ENCODE results near the gene FBXL19.

Gene FBXL19

DNA sequence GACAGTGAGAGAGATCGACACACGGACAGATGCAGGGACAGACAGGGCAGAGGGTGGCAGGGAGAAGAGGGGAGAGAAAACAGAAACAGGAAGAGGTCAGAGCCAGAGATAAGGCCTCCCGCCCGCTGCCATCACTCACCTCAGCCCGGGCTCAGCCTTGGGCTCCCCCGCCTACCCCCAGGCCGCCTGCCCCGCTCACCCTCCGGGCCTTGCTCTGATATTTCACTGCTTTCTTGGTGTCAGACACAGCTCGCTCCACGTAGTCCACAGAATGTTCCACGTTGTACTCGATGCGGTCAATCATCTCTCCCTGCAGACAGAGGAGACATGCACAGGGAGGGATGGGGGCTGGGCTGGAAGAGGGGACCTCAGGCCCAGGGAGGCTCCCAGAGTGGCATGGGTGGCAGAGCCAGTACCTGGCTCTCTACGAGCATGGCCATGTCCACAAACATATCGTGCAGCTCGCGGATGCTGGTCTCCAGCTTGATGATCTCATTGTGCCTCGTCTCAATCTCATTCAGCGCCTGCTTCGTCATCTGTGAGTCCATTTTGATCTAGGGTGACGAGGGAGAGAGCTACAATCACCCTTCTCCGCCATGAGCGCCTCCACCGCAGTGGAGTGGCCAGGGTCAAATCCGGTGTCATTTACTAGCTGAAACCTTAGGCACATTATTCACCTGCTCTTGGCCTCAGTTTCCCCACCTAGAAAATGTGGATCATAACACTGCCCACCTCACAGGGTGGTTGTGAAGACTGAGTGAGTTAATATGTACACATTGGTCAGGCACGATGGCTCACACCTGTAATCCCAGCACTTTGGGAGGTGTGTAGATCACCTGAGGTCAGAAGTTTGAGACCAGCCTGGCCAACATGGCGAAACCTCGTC, 69.8 kb downstream of the FBXL19 start:
- no peak for DNase-seq

DNA sequence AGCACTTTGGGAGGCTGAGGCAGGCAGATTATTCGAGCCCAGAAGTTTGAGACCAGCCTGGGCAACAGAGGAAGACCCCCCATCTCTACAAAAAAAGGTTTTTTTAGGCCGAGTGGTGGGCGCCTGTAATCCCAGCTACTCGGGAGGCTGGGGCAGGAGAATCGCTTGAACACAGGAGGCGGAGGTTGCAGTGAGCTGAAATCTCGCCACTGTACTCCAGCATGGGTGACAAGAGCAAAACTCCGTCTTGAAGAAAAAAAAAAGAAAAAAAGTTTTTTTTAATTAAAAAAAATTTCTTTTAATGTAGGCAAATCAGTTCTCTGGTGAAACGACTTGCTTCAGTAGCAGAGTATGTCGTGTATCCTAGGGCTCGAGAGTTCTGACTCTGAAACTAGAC, 72.6 kb downstream of the FBXL19 start:
- no peak for DNase-seq

DNA sequence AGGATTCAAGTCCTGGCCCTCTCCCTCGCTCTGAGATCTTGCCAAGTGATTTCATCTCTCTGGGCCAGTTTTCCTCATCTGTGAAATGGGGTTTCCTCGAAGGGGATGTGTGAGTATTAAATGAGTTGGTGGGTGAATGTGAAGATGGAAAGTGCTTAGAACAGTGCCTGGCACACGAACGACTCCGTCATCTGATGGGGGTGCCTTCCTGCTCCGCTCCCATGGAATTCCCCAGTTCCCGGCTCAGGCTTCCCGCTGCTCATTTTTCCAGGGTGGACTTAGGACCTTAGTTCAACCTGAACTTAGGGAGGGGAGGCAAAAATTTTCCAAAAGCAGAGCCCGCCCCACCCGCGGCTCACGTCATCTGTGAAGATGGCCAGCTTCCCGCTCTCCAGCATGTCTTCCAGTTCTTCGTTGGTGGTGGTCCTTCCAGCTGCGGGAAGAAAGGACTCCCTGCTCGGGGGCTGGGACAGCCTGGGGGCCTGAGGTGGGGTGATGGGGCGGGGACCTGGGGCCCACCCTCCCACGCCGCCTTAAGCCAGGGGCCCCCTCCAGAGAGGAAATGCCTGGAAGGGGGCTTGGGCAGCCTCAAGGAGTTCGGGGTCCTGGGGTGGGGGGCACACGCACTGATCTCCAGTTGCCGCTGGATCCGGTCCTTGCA, 73.1 kb downstream of the FBXL19 start:
- no peak for DNase-seq

DNA sequence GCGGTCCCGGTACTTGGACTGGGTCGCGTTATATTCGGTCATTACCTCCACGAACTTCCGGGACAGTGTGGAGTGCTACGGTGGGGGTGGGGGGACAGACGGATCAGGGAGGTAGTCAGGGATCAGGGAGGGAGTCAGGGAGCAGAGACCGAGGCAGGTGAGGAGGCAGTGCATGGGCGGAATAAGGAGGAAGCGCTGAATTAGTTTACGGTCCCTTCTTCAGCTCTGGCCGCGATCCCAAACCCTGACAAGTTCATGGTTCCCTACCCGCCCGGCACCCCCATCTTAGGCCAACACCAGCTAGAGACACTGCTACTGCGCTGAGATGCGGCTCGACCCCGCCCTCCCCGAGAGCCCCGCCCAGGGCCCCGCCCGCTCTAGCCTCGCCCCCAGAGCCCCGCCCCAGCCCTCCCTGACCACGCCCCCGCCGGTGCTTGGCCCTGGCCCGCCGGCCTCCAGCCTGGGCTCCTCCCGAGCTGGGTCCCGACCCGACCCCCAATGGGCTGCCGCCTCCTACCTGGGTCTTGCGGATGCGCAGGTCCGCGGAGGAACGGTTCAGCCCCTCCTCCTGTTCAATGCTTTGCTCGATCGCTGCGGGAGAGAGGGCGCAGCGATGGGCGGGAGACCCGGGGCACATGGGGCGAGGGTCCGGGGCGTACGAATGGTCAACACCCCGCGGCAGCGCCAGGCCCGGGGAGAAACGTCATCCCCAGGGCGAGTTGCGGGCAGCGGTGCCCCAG, 73.8 kb downstream of the FBXL19 start:
- no peak for DNase-seq

DNA sequence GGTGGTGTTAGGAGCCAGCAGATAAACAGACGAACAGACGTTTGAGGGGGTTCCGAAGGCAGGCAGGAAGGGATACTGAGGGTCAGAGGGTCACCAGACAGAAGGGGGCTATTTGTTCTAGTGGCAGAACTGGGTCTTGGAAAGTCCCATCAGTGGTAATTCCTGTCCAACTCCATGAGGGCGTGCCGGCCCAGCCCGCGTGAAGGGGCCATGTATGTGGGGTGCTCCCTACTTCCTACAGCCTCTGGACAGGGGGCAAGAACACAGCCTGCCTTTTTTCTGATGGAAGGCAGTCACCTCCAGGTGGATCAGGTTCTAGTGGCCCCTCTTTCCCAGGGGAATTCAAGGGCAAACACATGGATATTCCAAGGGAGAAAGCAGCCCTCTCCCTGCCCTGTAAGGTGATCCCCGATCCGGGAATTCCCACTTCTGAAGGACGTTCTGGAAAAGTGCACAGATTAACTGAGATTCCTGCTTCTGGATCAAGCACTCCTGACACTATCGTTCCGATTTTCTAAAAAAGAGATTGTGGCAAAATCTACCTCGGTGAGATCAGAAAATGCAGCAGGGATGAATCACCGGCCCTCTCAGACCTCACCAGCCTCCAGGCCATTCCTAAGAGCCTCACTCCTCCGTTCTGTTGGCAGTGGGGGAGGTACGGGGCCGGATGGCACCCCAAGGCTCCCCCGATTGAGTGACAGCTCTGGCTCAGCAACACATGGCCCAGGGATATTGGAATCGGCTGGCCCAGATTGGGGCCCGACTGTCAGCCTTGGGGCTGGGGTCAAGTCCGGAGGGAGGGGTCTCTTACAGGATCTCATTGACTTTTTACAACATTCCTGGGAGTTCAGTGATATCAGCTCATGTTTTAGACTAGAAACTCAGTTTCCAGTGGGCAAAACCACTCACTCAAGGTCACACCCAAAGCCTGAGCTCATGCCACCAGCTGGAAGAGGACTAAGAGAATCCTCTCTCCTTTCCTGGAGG, 74.6 kb downstream of the FBXL19 start:
- DNase-seq: no peak

Measured in DMS 273 treated with DMSO at 0.1 percent for 48 hours (cell line).